ENCODE data around the gene SPRYD4.

DNA sequence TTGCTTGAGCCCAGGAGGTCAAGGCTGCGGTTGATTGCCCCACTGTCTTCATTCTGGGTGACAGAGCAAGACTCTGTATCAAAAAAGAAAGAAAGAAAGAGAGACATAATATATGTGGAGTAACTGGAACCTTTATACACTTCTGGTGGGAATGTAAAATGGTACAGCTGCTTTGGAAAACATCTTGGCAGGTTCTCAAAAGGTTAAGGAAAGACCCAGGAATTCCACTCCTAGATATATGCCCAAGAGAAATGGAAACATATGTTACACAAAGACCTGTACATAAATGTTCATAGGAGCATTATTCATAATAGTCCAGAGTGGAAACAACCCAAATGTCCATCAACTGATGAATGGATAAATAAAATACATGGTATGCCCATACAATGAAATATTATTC lies 60.5 kb downstream of the SPRYD4 start:
- TF ChIP-seq, protein P1, sequence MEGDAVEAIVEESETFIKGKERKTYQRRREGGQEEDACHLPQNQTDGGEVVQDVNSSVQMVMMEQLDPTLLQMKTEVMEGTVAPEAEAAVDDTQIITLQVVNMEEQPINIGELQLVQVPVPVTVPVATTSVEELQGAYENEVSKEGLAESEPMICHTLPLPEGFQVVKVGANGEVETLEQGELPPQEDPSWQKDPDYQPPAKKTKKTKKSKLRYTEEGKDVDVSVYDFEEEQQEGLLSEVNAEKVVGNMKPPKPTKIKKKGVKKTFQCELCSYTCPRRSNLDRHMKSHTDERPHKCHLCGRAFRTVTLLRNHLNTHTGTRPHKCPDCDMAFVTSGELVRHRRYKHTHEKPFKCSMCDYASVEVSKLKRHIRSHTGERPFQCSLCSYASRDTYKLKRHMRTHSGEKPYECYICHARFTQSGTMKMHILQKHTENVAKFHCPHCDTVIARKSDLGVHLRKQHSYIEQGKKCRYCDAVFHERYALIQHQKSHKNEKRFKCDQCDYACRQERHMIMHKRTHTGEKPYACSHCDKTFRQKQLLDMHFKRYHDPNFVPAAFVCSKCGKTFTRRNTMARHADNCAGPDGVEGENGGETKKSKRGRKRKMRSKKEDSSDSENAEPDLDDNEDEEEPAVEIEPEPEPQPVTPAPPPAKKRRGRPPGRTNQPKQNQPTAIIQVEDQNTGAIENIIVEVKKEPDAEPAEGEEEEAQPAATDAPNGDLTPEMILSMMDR (IDR thresholded peaks at IDR 0.05), result no peak
- TF ChIP-seq ZFX (IDR thresholded peaks at IDR 0.05; ENCODE audit: borderline replicate concordance), result no peak
